SIG-M5 treated with dmso at 0.1 percent for 504 hours (cell line): ENCODE measurements around the gene CTIF.

Experiments used
- DNase-seq: peaks from one replicate; lab custom pipeline; 2025; ENCODE audit not compliant: unreplicated experiment; lab: John Stamatoyannopoulos, UW

CTIF gene

DNA sequence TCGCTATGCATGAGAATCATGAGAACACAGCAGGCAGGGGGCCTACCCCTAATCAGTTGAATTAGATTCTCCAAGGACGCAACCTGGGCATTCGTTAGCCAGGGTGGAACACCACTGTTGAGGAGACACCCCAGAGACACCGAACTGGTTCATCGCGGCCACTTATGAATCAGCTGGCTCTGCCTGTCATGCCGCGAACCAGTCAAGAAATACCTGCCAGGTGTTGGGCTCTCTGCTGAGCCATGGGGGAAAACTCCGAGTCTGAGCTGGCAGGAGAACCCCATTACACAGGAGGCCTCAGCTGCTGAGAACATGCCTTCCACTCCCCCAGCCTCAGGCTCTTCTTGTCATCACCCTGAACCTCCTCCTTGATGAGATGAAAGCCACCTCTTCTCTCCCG lies 227.7 kb downstream of the CTIF start:
- no peak for DNase-seq

GRCh38 chr18:48767090-48767690 lies 228.4 kb downstream of the CTIF start:
- no peak for DNase-seq

- DNase-seq: no peak
These were observed 230.3 kb downstream of the CTIF start for GRCh38 chr18:48769006-48769636.

DNA sequence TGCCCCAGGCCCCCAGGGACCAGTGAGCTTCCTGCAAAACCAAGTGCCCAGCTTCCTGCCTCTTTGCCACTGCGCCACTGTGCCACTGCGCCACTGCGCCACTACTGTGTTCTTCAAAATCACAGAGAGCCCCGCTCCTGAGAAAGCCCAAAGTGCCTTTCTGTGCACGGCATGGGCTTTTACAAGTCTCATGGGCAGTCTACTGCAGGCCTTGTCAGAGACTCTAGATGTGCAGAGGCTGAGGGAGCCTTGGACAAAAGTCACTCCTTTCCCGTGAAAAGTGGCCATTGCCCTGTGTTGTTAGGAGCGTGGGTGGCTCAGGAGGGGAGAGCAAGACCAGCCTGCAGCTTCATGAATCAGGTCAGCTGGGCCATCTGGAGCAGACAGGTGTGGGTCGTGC lies 231.4 kb downstream of the CTIF start:
- no peak for DNase-seq

- DNase-seq: no peak
These were observed 233.0 kb downstream of the CTIF start for GRCh38 chr18:48771641-48772375.

- DNase-seq: no peak
These were observed 233.6 kb downstream of the CTIF start for GRCh38 chr18:48772457-48772856.

- DNase-seq: no peak
These were observed 235.0 kb downstream of the CTIF start for GRCh38 chr18:48773821-48774220.

- DNase-seq: no peak
These were observed 236.1 kb downstream of the CTIF start for GRCh38 chr18:48774941-48775340.

GRCh38 chr18:48775372-48776155 lies 236.7 kb downstream of the CTIF start:
- DNase-seq: no peak

- no peak for DNase-seq
These were observed 237.3 kb downstream of the CTIF start for GRCh38 chr18:48776156-48776555.

- no peak for DNase-seq
These were observed 237.8 kb downstream of the CTIF start for GRCh38 chr18:48776641-48777025.

GRCh38 chr18:48777026-48777743 lies 238.4 kb downstream of the CTIF start:
- DNase-seq: no peak

DNA sequence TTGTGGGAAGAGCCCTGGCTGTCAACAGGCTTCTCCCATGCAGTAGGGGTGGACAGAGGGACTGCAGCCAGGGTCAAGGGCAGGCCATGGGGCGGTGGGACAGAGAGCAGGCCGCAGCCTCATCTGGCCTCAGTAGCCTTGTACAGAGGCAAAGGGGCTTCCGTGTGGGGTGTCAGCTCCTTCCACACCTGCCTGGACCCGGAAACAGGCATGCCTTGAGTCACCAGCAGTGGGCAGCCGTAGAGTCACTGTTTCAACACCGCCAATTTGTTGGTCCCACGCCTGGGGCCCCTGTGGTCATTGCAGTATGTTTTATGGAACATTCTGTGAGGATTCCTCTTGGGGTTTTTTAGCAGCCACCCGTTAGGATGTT lies 238.9 kb downstream of the CTIF start:
- no peak for DNase-seq

DNA sequence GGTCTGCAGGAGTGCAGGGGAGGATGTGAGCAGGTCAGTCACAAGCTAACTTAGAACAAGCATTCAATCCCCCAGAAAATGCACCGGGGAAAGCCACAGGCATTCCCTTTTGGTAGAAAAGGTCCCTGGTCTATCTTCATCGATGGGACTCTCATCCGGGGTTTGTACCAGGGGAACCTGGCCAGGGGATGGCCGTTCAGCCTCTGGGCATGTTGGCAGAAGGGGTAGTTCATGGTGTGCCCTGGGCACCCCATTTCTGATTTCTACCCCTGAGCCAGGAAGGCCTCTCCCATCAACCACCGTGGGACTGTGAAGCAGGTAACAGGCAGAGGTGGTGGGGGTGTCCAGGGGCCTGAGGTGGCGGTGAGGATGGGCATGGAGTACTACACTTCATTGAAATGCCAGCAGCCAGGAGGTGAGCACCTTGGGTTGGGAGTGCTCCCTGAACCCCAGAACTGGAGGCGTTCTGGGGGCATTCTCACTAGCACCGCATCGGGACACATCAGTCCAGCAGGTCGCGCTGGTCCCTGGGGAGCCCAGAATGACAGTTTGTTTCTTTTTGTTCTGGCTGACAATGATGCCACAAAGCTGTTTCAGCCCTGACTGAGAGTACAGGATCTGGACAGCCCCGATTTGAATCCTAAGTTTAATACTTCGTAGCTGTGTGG lies 239.6 kb downstream of the CTIF start:
- DNase-seq: no peak

DNA sequence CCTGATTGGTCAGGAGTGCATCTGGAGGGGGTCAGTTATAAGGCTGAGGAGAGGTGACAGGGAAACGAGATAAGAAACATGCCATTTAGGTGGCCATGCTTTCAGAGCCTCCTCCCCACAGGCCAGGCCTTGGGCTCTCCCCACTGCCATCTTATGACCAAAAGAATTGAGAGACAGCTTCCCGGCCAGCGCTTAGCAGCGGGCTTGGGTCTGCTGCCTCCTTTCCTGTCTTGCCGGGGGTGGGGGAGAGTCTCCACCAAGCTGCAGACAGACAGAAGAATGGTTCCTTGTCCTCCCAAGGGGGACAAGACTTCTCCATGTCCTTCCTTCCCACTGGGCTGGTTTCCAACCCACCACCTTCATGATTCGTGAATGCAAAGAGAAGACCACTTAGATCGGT lies 240.6 kb downstream of the CTIF start:
- no peak for DNase-seq

DNA sequence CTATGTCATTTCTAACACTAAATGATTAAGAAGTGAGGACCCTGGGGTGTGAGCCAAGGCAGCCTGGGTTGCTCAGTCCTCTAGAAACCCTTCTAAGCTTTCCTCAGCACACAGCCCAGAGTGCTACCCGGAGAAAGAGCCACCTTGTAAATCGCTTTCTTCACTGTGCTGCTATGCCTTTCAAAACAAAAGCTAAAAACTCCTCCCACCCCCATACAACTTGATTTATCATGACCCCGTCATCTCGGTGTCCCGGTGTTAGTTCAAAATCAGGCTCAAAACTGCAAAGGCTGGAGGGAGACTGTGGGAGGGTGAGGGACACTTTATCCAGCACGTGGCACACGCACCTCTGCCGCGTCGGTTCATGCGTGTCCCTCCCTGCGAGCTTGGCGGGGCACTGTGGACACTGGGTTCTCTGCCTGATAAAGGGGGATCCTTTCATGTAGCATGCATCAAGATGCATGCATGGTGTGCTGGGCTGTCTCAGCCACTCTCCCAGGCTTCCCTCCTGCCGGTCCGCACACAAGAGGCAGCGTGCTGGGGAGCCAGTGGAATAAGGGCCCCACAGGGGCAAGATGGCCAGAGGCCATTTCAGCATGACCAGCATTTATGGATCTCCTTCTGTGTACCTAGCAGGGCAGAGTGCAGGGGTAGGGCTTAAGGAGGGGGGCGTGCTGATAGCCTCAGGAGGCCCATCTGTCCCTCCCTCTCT lies 241.5 kb downstream of the CTIF start:
- DNase-seq: no peak

DNA sequence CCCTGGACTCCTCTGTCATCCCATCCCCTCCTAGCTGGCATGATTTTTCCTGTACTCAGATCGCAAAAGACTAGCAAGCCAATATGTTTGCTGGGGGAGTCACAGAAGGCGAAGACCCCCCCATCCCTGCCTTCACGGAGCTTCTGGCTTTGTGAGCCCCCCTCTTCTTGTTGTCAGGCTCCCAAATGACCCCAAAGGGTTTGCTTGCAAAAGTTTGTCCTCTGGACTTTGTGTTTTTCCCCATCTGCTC lies 242.0 kb downstream of the CTIF start:
- no peak for DNase-seq

DNA sequence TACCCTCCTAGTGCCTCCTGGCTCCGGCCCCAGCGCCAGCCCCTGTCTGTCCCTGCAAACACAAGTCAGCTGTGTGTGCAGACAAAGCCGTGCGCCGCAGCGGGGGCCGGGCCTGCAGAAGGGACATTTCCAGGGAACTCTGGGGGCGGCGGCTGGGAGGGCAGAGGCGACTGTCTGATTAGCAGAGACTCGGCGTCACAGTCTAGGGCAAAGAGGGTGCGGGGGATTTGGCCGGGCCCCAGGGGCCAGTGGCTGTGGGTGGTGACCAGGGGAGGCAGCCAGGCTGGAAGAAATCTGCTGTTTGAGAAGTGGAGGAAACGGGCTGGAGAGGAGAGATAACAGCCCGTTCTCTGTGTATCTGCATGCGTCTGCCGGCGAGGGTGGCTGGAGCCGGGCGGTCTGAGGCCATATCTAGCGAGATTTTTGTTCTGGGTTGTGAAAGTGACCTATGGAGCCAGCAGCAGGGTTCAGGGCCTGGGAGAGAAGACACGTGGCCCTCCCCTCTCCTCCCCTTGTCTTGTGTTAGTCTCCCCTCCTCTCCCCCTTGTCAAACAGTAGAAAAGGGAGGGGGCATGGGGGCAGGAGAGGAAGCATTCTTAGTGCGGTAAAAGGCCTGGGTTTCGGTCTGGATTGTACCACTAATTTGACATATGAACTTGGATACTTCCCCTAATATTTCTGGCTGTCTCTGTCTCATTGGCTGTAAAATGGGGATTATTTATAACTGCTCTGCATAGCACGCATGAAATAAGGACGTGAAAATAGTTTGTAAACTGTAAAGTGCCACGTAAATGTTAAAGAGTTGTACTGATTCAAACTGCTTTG lies 242.5 kb downstream of the CTIF start:
- peak; percentile 77 for DNase-seq

DNA sequence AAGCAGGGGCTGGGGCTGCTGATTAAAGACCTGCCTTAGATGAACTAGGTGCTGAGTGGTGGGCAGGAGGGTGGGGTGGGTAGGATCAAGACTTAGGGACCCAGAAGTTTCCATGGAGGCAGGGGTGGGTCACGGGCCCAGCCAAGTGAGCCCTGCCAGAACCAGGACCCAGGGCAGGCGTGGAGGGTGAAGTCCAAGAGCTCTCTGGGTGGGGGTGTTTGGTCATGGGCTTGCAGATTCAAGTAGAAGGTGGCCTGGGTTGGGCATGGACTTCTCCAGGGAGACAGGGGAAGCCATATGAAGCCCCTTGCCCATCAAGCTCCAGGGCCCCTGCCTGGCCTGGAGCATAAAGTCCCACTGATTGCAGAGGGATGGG lies 243.1 kb downstream of the CTIF start:
- no peak for DNase-seq
